Inflammatory macrophage treated with lipopolysaccharide for 1 hour (primary cell): ENCODE data around the gene RAPGEF6.
"Not testable (repeated sequence)": the region's sequence is repeated elsewhere in the genome, so short reads cannot be mapped to it uniquely, and the experiment has no call there.

ENCODE experiments used
- DNase-seq, 2 donors: peaks; one replicate each; pipeline ENCODE4 v3.0.0-alpha.2; 2020 to 2022

Gene RAPGEF6

GRCh38 chr5:131382407-131383395, 252.3 kb downstream of the RAPGEF6 start:
- peak; percentile 55 to 62 for DNase-seq

DNA sequence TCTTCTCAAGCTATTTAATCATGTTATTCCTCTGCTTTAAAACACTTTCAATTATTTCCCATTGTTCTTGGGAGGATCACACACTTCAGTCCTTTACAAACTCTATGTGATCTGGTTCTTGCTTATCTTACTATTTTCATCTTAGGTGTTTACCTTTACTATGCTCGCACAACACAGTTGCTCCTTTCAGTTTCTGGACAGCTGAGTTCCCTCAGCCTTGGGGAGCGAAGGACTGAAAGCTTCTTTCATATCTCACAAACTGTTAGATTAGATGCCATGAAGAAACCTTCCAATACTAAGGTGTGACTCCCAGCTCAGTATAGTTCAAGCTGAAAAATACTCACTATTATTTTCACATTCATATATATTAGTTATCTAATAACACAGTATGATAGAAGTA, 253.3 kb downstream of the RAPGEF6 start:
- DNase-seq, result no peak

GRCh38 chr5:131381021-131381420, 254.0 kb downstream of the RAPGEF6 start:
- DNase-seq, result peak; percentile 51 to 52

DNA sequence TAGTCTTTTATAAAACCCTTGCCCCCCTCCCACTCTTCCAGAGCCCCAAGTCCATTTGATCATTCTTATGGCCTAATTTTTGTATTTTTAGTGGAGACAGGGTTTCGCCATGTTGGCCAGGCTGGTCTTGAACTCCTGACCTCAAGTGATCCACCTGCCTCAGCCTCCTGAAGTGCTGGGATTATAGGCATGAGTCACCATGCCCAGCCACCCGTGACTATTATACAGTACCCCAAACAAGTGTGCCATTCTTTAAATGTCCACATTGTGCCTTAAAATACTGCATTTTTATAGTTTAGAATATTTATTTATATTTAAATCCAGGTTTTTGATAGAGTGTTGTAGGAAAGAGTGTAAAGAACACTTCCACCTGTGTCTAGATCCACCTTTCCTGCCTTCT, 254.8 kb downstream of the RAPGEF6 start:
- DNase-seq, result not testable (repeated sequence)

DNA sequence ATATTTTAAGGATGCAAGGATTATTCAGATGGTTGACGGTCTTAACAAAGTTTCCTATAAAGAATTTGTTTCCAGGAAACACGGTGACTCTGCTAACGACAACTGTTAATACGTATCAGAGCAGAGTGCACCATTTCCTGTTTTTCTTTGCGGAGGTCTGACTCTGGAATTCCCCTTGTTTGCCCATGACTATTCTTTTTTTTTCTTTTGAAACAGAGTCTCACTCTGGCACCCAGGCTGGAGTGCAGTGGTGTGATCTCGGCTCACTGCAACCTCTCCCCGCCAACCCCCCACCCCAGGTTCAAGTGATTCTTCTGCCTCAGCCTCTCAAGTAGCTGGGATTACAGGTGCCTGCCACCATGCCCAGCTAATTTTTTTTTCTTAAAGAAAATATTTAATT, 255.3 kb downstream of the RAPGEF6 start:
- peak; percentile 84 to 91 for DNase-seq

DNA sequence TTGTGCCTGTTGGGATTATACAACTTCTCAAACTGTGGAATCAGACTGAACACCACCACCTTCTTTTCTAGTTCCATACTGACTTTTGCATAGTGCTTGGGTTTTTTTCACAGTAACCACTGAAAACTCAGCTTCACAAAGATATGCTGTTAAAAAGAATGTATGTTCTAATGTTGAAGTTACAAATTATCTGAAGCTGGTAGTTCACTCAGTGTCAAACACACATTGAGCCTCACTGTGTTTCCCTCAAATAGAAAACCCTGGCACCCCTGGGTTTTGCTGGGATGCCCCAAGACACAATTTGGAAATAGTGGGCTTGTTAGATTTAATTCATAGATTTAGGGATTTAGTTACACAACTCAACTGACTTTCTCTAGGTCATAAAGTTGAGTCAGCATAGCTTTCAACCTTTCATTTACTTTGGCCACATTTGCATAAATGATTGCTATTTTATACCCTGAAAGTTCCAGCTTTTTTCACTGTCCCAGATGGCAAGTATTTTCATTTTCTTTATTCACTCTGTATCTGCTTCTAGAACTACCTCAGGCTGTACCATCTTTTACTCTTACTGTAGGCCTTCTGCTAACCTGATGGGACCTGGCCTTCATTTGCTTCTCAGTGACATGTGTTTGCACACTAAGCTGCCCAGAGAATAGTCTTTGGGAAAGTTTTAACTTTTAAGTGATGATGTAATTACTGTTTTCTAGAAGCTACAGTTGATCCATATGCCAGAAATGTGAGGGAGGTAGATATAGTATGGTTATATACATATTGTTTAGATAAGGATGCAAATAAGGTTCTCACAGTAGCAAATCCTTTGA, 256.1 kb downstream of the RAPGEF6 start:
- DNase-seq, result peak; percentile 42 to 59

DNA sequence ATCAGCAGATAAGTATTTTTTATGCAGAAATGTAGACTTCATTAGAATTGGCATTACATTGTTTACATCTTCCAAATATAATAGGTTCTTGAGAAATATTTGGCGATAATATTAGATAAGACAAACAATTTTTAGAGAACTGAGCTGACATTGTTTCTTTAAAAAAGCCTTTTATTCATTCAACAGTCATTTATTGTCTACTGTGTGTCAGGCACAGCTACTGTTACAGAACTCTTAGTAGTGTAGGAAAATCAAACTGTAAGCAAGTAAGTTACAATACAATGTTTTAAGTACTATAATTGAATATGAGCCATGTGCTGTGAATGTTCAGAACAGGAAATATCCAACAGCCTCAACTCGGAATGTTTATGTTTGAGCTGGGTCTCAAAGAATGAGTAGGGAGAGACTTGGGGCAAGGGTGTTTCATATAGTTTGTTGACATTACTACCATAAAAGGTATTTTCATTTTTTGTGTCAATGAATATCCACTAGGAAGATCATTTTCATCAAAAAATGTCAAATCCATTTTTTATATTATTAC, 257.2 kb downstream of the RAPGEF6 start:
- no peak for DNase-seq

DNA sequence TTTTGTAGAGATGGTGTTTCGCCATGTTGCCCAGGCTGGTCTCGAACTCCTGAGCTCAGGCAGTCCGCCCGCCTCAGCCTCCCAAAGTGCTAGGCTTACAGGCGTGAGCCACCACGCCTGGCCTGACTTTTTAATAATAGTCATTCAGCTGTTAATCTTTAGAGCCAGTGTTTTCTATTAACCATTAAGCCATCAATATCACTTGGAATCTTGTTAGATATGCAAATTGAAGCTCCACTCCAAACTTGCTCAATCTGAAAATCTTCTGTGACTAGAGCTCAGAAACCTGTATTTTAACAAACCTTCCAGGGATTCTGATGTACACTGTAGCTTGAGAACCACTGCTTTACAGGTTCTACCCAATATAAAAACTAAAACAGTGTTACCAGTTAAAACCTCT, 257.7 kb downstream of the RAPGEF6 start:
- no peak for DNase-seq

DNA sequence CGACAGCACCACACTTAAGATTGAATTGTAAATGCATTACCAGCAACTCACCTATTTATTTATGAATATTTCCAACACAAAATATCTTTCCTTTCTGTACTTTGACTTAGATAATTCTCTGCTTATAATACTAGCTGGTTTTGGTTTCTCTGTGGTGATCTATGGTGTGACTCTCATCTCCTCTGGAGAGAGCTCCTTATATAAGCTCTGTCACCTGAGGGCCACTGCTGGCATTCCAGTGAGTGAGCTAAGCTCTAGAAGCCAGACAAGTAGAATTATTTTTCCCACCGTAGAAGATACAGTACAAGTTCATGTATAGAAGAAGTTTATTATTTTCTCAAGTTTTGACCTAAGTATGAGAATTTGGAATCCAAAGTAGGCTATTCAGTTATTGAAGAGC, 259.7 kb downstream of the RAPGEF6 start:
- no peak for DNase-seq
